Activated CD4-positive, alpha-beta T cell treated with anti-CD3 and anti-CD28 coated beads, Interleukin-2, amount 50 U/mL, for 48 hours (primary cell): ENCODE measurements around the gene MAP4K2.

Experiments used
- DNase-seq, 2 experiments: peaks; one replicate each; pipeline ENCODE4 v3.0.0-alpha.2; 2020

MAP4K2 gene

DNA sequence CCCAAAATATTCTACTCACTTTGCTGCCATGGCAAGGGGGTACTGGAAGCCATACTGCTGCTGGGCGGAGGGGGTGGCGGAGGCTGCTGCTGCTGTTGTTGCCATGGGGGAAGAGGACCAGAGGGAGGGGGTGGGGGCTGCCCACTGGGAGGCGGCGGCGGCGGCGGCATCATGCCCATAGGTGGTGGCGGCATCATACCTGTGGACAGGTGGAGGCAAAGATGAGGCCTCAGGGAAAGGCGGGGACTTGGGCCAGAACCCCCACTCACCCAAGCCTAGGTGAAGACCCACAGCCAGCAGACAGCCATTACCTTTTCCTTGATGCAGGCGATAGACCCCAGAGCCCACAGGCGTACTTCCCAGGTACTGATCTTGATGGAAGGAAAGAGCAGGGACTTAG is 36.1 kb downstream of the MAP4K2 start:
- DNase-seq: no peak

DNA sequence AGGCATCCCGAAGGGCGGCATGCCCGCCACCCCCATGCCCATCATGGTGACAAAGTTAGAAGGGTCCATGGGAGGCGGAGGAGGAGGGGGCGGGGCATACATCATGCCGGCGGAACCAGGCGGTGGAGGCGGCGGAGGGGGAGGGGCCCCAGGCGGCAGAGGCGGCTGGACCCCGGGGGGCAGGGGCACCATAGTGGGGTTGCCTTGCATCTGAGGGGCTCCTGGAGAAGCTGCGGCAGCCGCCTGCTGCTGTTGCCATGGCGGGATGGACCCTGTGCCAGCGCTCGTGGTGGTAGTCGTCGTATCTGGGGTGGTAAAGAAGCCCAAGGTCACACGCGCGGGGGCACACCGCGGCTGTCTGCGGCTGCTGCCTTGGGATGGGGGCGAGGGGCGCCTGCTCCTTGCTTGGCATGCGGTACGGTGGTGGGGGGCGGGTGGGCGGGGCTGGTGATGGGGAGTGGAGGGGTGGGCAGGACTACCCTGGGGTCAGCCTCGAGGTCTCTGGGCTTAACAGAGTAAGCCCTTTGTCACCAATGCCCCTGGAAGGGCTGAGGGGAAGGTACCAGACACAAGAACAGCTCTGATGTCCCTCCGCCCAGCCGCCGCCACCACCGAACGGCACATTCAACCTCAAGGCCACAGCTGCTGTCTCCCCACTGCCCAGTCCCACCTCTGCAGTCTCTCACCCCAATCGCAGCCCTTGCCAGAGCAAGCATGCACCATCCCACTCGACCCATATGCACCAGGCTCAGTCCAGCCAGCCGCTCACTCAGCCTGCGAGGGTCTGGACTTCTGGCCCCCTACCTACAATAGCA is 37.0 kb downstream of the MAP4K2 start:
- DNase-seq: no peak

DNA sequence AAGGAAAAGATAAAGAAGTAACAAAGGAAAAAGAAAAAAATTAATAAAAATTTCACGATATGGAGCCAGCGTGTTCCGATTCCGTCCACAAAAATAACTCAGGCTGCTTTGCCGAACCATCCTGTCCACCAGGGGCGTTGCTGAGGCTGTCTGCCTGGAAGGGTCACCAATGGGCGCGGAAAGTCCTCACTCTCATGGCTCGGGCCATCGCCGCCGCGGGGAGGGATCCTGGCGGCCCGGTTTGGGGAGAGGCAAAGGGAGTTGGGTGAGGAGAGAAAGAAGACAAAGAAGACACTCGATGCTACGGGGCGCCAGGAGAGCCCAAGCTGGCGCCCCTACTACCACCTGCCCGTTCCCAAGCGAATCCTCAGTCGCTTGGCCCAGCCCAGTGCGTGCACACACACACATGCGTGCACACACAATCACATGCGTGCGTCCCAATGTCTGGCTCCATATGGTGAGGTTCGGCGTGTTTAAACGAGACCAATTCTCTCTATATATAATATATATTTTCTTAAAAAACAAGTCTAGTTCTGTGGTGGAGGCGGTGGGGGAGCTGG is 37.6 kb downstream of the MAP4K2 start:
- DNase-seq: no peak

DNA sequence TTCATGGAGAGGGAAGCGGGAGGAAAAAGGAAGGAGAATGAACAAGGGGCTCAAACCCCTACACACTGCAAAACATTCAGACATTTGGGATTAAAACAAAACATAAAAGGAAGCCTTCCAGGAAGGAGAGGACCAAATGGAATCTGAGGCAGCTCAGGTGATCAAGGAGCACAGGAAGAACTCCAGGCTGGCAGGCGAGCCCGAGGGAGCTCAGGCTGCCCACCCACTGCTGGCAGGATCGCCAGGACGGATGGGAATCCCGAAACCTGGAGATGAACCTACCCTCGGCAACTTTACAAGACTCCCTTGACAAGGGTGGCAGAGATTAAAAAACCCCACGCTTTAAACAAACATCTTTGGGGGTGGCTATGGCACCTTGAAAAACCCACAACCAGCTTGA is 38.3 kb downstream of the MAP4K2 start:
- no peak for DNase-seq

DNA sequence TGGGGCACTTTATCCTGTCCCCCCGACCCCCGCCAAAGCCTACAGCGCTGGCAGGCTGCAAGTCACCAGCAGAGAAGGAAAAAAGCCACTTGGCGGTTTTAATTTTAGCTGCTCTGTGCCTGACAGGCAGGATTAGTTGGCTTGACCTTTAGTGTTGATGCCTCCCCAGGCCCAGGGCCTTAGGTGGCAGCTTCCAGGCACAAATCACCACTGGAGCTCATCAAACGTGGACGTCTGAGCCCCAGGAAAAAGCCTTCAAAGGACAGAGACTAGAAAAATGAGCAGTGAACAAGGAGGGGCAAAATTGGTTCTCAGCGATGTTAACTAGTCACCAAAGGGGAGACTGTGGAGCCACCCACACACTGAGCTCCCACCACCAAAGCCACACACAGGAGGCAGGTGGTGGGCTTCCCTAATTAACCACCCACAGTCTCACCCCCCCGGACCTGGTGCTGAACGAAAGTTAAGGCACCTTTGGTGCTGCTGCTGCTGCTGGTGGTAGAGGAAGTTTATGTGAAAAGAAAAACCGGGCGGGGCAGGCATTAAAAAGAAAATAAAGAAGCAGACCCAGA is 38.9 kb downstream of the MAP4K2 start:
- no peak for DNase-seq

DNA sequence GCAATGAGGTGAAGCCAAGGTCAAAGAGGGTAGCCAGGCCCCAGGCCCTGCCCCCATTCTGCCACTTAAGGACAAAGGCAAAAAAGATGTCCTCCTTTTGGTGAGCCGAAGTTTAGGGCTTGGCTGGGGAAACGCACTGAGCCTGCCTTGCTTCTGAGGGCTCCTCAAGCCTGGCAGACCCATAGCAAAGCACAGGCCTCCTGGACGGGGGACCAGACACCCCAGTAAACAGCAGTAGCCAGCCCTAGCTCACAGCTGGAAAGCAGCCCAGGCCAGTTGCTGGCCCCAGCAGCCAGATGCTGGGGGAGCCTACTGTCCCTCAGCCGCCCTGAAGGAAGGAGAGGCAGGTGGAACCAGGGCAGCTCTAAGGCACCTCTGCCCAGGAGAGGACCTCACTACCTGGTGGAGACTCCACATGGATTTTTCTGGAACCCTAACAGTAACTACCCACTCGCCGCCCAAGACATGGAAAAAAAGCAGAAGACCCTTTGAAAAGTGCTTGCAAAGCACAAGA is 39.4 kb downstream of the MAP4K2 start:
- no peak for DNase-seq

DNA sequence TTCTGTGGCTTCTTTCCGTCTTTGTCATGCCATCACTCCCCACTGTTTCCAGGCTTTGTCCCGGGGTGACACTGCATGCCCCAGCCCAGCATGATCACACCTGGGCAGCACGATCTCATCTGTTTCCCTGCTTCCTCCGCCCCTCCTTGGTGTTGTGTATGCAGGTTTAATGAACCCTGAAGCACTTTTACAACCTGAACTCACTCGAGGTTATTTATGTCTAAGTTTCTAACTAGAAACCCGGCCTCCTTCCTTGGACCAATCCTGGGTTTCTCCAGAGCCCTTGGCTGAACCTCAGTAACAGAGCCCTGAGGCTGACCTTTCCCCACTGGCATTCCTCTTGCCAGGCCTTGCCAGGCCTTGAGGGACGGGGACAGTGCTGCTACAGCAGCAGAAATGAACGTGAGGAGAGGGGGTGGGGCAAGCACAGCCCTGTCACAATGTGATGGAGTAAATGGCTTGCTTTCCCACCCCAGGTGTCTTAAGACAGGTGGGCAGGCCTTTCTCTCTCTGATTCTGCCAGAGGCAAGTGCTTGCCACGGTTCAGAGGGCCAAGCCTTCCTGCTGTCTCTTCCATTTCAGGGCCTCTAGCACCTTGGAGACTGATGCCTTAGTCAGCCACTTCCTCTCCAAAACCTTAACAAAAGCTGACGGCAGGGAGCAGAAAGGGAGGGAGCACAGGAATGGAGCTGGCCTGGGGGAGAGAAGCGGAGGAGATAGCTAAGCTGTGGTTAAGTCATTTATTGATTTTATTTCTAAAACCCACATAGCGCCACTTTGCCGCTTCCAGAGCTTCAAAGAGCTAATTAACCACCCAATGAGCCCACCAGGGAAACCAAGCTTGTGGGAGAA is 40.1 kb downstream of the MAP4K2 start:
- no peak for DNase-seq

DNA sequence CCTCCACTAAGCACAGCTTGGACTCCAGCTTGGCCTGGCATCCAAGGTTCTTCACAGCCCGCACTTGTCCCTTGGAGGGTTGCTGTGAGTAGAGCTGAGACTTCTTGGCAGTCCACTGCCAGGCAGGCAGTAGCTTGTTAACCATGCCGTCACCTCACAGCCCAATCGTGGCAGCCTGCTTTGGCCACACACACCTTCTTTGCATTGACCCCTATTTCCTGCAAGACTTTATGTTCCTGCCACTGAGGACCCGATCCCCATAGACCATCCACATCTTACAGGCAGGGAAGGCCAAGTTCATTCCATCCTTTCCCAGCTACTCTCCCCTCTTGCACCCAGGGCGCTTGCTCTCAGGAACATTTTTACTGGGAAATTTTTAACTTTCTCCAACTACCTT is 40.7 kb downstream of the MAP4K2 start:
- DNase-seq: no peak

DNA sequence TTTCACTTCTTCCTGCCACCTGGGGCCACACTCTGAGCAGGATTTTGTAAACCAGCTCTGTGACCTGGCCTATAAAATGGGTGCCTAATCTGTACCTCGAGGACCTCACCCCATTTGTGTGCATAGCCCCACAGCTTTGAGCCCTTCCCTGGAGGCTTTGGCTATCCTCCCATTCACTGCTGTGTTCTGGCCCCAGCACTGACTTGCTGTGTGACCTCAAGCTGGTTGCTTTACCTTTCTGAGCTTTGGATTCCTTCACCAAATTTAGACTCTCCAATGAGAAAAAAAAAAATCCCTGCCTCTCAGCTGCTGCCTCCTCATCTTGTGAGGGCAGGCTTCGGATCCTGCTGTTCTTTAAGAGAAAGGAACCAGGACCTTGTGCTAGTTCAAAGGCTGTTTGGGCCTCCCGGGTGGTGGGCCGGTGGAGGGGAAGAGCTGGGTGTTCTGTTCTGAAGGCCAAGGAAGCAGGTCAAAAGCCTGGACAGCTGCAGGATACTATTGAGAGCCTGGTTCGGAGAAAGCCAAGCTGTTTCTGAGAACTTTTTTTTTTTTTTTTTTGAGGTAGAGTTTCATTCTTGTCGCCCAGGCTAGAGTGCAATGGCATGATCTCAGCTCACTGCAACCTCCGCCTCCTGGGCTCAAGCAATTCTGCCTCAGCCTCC is 42.1 kb downstream of the MAP4K2 start:
- no peak for DNase-seq

DNA sequence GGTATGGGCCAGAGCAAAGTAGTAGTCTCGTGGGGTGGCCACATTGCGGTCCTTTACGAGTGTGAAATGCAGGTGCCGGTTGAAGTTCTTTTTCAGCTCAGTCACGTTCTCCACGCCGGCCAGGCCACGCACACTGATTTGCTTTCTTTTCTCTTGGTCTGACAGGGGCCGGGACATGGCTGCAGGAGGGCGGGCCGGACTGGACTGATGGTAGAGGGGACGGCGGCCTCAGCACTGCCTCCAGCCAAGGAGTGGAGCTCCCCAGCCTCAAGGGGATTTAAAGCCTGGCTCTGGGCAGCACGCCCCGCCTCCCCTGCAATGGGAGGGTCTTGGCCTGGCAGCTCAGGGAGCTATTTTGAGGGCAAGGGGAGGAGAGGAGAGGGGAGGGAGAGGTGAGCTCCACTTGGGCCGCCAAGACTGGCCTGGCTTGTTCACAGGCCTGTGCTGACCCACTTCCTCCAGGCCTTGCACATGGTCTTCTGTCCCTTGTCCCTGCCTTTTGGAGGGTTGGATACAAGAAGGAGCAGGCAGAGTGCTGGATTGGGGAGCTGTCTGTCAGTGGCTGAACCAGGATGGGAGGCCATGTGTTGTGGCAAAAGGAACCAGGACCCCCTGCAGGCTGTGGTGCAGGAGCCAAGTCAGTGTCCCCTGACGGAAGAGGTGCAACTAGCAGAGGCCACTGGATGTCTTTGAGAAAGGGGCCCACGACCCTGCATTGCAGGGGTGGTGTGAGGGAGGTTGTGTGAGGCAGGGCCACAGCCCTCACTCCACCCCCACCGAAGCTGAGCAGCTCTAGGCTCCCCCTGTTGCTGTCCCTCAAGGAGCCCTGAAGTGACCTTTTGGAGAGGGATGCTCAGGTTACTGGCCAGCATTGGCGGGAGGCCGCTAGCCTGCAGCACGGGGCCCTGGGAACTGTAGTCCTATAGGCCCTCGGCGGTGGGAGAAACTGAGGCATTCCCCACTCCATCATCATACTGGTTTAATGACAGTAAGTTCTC is 43.0 kb downstream of the MAP4K2 start, which contains the start of gene PYGM:
TSS of gene PYGM (minus strand) at position 253 of the 998 bp plus-strand sequence. CDS start at position 177, 76 bp downstream.
- DNase-seq: no peak

DNA sequence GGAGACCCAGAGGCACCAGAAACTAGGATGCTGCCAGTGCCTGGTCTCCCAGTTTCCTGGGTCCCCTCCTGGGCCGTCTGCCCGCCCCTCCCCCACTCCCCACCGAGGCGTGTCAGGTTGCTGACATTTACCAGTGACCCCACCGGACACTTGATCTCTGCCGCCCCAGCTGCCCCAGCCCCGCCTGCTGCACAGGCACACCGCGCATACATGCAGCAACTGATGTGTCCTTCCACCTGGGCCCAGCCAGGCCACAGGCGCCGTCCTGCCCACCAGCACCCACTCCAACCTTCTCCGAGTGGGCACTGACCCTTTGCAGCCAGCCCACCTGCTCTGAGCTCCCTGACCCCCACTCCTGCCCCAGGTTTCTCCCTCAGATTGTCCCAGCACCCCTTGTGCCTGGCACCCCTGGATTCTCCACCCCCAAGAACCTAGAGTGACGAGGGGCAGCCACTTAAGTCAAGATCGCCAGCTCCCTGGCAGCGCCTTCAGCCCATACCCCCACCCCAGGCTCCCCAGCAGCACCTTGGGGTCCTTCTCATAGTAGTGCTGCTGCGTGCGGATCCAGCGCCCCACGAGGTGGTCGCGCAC is 43.8 kb downstream of the MAP4K2 start:
- no peak for DNase-seq

DNA sequence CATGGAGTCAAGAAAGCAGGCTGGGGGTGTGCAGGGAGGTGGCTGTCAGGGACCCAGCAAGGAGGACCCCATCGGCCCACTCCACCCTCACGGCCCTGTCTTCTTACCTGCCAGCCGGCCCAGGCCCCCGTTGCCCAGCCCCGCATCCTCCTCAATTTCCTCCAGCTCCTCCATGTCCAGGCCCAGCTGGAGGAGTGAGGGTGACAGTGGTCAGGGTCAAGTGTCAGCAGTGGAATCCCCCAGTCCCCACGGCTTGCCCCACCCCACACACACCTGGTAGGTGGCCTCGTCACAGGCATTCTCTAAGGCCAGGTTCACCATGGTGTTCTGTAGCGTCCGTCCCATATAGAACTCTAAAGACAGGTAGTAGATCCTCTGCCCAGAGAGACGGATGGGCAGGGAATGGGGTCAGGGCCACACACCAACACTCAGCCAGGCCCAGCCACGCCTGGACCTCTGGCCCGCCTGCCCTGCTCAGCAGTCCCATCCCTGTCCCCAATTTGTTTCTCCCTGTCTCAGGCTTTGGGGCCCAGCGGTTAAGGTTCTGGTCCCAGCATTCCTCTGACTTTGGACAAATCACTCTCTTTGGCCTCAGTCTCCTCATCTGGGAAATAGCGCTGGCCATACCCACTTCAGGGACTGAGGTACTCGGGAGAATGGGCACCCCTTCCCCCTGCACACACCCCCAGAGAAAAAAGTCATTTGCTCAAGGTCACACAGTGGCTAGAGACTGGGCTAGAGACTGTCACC is 44.5 kb downstream of the MAP4K2 start:
- no peak for DNase-seq

DNA sequence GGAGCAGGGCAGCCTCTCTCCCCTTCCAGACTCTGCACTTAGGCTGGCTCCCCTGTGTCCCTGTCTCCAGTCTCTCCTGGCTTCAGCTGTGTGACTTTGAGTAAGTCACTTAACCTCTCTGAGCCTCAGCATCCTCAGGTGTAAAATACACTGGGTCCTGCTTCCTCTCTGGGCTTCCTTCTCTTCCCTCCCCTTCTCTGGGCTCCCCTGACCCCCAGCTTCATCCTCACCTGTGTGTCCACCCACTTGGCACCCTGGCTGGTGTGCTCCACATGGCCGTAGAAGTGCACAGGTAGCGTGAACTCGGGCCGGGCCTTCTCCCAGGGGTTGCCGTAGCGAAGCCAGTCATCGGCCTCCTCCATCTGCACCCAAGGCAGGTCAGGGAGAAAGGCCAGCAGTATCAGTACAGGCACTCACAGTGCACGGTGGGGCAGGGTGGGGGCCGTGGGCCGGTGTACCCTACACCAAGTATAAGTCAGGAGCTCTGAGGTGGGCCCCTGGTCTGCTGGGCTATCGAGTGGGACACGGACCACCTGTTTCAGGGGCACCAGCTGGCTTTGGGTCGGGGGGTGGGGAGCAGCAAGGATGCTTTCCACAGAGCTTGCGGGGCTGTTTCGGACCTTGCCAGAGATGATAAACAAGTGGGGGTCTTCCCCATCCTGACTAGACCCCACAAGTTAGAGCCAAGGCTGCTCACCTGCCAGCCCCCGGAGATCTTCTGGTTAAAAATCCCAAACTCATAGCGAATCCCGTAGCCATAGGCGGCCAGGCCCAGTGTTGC is 45.3 kb downstream of the MAP4K2 start:
- DNase-seq: no peak

DNA sequence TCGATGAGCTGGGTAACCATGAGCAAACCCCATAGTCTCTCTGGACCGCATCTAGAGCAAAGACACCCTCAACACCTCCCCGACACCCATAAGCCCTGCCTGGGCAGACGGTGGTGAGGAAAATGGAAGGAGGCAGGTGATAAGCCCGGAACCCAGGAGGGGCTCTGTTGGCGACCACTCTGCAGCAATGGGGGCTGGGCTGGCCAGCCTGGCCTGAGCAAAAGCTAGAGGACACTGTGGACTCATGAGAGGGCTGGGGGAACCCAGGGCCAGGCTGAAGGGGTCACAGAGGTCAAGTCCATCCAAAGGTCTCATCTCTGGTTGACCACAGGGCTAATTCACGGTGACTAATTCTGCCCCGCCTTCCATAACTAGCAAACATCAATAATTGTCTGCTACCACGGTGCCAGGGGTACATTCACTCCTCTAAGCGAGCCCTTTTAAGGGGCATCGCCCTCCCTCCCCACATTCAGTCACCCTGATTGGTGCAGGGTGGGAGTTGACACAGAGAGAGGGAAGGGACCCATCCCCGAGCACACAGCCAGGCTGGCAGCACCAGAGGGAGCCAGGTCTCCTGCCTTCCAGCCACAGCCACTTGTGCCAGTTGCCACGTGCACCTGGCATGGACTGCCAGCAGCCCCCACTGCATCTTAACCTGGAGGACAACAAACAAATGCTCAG is 47.2 kb downstream of the MAP4K2 start:
- no peak for DNase-seq

DNA sequence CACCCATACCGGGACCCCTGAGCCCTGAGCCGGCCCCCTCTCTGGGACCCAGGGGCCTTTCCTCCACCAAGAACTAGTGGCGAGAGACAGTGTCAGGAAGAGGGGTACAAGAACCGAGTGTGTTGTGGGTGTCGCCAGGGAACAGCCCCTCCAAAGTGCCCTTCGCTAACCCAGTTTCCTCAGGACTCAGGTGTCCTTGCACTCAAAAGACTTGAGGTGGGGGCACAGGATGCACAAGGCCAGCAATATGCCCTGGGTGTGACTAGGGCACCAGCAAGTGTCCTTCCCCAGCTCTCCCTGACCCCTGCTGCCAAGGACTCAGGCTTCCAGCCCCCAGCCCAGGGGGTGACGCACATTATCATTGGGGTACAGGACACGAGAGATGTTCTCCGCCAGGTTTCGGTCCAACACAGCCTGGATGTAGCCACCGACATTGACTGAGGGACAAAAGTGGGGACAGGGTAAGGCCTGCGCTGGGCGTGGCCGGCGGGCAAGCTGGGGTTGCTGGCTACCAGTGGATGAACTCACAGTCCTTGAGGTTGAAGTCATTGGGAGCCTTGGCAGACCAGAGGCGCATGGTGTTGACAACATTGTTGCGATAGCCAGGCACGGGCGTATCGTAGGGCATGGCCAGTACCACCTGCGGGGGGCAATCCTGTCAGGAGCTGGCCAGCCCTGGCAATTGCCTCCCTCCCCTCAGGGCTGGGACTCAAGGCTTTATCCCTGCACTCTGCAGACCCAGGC is 47.9 kb downstream of the MAP4K2 start:
- DNase-seq: no peak

DNA sequence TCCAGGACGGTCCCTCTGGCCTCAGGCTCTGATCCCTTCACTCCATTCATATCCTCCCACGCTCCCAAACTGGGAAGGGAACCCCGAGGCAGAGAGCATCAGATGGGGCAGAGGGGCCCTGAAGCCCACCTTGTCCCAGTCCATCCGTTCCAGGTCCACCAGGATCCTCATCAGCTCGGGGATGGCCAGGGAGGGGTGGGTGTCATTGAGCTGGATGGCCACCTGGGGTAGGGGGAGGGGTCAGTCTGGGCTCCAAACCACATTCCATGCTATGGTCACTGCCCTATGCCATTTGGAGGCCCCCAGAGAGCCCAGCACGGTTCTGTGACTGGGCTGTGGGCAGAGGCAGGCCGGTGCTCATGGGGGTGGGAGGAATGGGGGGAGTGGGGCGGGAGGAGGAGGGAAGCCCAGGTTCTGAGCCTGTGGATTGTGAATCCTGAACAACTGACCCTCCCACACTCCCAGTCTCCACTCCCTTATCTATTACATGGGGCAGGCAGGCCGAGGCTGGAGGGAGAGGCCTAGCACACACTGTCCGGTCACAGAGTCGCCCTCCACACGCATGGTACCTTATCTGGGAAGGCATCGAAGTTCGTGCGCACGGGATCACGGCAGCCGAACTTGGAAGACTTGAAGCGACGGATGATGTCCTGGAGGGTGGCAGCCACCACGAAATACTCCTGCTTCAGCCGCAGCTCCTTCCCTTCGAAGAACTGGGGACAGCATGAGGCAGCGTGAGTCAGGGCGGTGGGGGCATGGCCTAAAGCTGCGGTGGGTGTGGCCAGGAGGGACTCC is 48.7 kb downstream of the MAP4K2 start:
- DNase-seq: no peak
